HPDE6-E6E7 (cell line): ENCODE measurements around the gene ERVK3-1.
"Not testable (repeated sequence)": the region's sequence is repeated elsewhere in the genome, so short reads cannot be mapped to it uniquely, and the experiment has no call there.

Source experiments
- DNase-seq: peaks from one replicate; pipeline ENCODE4 v3.0.0; 2011; ENCODE audit warnings: missing footprints; ENCODE audit errors: extremely low spot score

ERVK3-1 gene

DNA sequence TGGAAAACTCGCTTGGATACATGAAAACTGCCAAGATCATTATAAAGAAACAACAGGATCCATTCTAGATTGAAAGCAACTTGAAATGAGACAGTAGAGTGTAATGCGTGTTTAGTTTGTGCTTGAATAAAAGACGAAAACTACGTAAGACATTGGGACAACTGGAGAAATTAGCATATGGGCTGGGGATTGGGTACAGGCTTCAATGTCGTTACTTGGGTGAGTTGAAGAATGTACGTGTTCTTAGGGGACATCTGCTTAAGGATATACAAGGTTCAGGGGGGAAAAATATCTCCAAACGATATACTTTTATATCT is 471 bp upstream of the ERVK3-1 start:
- DNase-seq = no peak

- peak; percentile 52 for DNase-seq
These were observed 751 bp downstream of the ERVK3-1 start for GRCh38 chr19:58305932-58306323.

GRCh38 chr19:58307736-58308135 is 2.6 kb downstream of the ERVK3-1 start:
- no peak for DNase-seq

GRCh38 chr19:58310685-58311084 is 5.5 kb downstream of the ERVK3-1 start:
- not testable (repeated sequence) for DNase-seq

DNA sequence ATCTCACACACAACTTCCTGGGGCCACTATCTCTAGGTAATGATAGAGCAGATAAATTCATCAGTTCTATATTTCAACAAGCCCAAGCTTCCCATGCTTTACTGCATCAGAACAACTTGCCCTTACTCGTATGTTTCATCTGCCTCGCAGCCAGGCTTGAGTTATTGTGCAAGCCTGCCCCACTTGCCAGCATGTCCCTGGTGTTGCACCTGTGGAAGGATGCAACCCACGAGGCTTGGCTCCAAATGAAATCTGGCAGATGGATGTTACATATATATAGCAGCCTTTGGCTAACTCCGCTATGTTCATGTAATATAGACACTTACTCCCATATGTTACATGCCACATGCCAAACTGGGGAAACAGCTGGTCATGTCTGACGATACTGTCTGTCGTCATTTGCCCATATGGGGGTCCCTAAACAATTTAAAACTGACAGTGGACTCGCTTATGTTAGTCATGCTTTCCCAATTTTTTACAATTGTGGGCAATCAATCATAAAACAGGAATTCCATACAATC is 6.2 kb downstream of the ERVK3-1 start:
- no peak for DNase-seq

GRCh38 chr19:58315580-58315979 is 10.4 kb downstream of the ERVK3-1 start:
- DNase-seq = no peak

DNA sequence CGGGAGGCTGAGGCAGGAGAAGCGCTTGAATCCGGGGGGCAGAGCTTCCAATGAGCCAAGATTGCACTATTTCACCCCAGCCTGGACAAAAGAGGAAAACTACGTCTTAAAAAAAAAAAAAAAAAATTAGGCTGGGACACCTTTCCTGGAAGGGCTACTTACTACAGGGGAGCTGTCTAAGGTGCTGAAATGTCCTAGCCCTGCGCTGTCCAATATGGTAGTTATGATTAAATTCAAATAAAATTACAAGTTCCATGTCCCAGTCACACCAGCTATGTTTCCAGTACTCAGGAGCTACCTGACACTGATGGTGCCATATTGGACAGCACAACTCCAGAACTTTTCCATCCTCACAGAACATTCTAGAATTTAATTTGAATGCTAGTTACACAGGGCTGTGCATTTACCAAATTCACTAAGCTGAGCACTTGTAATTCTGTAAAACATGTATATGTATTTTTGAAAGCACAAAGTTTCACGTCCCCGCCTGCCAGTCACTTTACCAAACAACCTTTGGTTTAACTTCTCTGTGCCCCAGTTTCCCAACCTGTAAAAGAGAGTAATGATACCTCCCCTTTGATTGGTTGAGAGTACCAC is 12.4 kb downstream of the ERVK3-1 start:
- DNase-seq = no peak

DNA sequence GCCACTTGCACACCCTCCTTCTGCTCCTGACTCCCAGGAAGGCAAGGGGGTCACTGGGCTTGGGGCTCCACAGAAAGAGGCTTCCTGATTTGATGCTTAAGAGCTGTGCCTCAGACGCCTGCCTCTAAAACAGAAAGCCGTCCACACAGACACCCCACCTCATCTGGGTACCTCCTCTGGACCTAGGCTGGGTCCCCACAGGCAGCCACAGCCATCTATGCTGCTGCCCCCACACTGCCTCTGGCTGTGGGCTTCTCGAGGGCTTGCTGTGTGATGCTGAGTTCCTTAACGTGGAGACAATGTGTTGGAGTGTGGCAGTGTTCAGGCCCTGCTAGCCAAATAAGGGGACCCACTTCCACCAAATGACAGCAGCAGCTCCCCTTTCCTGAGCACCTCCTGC is 13.1 kb downstream of the ERVK3-1 start:
- DNase-seq = no peak

- no peak for DNase-seq
These were observed 14.1 kb downstream of the ERVK3-1 start for GRCh38 chr19:58319241-58319640.

DNA sequence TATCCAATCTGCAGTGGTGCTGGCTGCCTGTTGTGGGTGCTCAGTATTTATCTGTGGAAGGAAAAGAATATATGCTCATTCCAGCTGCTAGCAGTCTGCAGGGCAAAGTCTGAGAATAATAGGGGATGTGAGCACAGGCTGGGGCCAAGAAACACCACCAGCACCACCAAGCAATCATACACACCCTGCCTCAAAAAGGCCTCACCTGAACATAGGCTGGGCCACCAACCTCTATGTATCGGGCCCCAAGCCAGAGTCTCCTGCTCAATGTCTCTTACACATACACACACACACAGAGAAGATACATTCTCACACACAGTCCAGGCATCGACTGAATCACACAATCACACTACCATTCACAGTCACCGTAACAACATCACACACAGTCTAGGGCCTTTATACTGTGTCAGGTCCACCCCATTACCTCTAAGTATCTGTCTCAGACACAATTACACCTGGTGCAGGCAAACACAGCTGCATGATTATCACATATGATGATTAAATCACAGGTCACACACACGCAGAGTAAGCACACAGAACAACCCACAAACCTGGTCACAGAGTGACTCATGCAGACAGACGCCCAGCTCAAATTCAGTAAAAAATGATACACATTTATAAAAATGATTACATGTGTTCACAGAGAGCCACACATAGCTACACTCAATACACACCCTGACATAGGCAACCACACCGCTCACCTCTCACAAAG is 20.3 kb downstream of the ERVK3-1 start:
- DNase-seq = peak; percentile 36

- no peak for DNase-seq
These were observed 21.3 kb downstream of the ERVK3-1 start for GRCh38 chr19:58326501-58326913.

DNA sequence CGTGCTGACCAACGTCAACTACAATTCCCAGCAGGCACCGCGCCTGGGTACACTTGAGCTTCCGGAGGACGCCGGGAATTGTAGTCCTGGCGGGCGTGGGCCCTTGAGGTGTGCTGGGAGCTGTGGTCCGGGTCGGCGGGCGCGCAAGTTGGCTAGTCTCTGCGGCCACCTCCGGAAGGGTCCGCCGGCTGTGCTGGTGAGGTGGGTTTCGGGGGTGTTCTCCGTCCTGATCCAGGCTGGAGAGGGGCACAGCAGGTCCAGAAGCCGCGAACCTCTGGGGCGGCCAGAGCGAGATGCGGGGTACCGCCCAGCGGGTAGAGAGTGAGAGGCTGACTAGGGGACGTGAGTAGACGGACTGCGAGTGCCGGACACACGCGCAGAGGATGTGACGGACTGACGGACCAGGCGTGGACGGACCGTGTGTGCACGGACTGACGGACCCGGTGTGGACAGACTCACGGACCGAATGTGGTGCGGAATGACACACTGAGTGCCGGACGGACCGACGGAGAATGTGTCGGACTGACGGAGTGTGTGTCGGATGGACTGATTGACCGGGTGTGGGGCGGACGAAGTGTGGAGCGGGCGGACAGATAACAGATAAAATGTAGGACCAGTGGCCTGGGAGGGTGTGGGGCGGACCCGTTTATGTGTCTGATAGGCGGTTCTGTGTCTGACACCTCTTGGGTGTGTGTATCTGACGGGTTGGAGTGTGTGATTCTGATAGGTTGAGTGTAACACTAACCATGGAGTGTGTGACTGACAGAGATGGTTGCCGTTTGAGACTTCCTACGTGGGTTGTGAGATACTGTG is 21.9 kb downstream of the ERVK3-1 start, which contains the start of gene ZSCAN22:
Gene ZSCAN22 (plus strand): TSS at position 81 of the 813 bp plus-strand sequence. CDS start 7,809 bp downstream, outside the sequence.
- DNase-seq = peak; percentile 97

GRCh38 chr19:58328999-58329398 is 23.8 kb downstream of the ERVK3-1 start:
- DNase-seq = no peak

- peak; percentile 87 for DNase-seq
These were observed 25.3 kb downstream of the ERVK3-1 start for GRCh38 chr19:58330458-58330857.

DNA sequence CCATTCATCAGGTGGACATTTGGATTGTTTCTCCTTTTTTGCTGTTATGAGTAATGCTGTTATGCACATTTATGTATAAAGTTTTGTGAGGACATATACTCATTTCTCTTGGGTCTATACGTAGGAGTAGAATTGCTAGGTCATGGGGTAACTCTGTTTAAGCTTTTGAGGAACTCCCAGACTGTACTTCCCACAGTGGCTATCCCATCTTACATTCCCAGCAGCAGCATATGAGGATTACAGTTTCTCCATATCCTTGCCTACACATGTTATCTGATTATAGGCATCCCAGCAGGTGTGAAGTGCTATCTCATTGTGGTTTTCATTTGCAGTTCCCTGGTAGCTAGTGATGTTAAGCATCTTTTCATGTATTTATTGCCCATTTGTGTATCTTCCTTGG is 27.5 kb downstream of the ERVK3-1 start:
- no peak for DNase-seq

DNA sequence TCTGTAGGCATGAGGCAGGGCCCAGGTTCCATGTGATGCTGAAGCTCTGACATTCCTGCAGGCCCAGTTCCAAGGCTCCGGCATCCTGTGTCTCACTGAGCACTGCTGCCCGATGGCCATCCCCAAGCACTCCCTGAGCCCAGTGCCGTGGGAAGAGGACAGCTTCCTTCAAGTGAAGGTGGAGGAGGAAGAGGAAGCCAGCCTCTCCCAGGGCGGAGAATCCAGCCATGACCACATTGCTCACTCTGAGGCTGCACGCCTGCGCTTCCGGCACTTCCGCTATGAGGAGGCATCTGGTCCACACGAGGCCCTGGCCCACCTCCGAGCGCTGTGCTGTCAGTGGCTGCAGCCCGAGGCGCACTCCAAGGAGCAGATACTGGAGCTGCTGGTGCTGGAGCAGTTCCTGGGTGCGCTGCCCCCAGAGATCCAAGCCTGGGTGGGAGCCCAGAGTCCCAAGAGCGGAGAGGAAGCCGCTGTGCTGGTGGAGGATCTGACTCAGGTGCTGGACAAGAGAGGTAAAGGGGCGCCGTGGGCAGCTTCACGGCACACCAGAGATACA is 29.6 kb downstream of the ERVK3-1 start:
- DNase-seq = no peak

DNA sequence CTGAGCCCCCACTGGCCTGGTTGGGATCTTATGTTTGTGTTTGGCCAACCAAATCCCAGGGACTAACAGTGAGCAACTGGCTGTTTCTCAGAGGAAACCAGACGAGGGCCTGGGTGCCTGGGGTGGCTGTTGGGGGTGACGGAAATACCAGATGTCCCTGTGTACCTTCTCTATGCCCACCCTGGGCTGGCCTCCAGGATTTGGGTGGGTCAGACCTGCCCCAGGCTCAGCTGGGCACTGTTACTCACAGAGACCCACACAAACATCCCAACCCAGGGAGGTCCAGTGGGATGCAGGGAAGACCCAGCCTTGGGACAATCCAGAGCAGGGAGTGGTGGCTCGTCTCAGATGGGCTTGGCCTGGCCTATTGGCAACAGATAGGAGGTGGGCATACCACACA is 30.5 kb downstream of the ERVK3-1 start:
- DNase-seq = no peak

- DNase-seq = no peak
These were observed 31.0 kb downstream of the ERVK3-1 start for GRCh38 chr19:58336216-58336615.

DNA sequence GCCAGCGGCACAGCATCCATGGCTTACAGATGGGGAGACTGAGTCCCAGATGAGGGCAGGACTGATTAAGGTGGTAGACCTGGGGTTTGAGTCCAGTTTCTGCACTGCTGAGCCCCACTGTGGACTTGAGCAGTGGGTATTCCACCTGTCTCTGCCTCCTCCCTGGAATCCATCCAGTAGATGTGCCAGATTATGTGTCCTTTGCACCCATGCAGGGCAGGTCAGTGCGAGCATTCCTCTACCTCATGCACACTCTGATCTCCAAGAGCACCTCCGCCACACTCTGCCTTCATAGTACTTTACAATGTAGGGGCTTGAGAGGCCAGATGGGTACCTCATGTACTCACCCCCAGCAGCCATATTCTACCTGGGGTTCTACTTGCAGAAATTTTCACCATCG is 31.6 kb downstream of the ERVK3-1 start:
- no peak for DNase-seq

DNA sequence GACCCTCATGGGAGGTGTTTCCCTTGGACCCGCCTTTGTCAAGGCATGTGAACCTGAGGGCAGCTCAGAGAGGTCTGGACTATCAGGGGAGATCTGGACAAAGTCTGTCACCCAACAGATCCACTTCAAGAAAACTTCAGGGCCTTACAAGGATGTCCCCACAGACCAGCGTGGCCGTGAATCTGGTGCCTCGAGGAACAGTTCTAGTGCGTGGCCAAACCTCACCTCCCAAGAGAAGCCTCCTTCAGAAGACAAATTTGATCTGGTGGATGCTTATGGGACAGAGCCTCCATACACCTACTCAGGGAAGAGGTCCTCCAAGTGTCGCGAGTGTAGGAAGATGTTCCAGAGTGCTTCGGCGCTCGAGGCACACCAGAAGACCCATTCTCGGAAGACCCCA is 33.2 kb downstream of the ERVK3-1 start:
- no peak for DNase-seq

- no peak for DNase-seq
These were observed 33.8 kb downstream of the ERVK3-1 start for GRCh38 chr19:58338825-58339558.

- DNase-seq = no peak
These were observed 40.4 kb downstream of the ERVK3-1 start for GRCh38 chr19:58345558-58345957.
